Hippocampal formation (tissue), 2 donors: ENCODE results near the gene CPNE4.
A peak's percentile ranks its signal among the peaks of the same experiment; 100 is the strongest.

Experiments used
- DNase-seq, 2 donors: peaks; one replicate each; lab custom pipeline; 2025; lab: John Stamatoyannopoulos, UW

The CPNE4 gene

DNA sequence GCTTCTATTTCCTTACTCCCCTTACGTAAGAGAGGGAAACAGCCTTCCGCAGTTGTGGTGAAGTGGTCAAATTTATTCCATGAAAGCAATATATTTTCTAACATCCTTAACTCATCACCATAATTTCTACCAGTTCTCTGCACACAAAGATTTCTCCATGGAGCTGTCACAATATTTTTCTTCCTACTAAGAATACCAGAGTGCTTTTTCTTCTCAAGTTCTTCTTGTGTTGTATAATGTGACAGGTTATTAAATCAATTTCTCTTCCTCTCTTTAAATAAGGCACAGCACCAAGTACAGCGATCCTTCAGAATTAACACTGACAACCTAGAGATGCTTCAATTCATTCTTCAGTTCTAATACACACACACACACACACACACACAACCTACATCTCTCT lies 153.0 kb downstream of the CPNE4 start:
- DNase-seq, result no peak

DNA sequence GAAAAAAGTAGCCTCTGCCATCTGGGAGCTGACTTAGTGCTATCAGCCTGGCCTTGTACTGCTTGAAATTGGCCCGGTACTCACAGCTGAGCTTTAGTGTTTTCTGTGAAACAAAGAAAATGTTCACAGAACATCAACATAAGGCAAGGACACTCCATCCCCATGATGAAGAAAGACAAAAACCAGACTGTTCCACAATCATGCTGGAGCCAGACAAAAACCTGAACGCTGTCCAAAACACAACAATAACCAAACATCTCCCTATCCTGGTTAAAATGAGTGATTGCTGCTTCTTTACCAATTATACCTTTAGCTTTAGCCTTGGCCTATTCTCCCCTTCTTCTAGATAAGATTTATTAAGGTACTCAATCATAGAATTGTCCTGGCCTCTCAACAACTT lies 153.9 kb downstream of the CPNE4 start:
- DNase-seq, result no peak

DNA sequence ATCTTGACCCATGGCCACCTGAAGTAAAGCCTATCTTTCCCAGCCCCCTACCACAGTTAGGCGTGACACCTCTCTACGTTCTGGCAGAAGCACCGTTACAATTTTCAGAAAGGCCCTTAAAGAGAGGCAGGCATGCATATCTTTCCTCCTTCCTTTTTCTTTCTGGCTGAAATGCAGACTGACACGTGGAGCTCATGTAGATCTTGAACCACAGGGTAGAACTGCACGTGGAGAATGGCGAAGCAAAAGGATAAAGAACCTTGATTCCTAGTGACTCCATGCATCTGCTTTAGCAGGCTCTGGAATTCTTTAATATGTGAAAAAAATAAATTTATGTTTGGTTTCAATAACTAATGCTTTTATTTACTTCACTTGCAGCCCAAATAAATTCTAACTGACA lies 166.6 kb downstream of the CPNE4 start:
- no peak for DNase-seq

DNA sequence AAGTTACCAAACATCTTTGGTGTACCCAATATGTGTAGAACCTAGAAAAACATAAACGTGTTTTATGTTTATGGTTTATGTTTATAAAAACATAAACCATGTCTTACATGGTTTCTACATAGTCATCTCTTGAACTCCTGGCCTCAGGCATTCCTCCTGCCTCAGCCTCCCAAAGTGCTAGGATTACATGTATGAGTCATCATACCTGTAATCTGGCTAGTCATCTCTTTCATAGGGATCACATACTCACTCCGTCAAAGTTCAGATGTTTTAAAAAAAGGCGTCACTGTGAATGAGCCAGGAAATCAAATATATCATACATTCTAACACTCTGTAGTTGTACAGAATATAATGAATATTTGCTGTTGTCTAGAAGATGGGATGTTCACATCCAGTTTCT lies 178.6 kb downstream of the CPNE4 start:
- DNase-seq, result no peak

DNA sequence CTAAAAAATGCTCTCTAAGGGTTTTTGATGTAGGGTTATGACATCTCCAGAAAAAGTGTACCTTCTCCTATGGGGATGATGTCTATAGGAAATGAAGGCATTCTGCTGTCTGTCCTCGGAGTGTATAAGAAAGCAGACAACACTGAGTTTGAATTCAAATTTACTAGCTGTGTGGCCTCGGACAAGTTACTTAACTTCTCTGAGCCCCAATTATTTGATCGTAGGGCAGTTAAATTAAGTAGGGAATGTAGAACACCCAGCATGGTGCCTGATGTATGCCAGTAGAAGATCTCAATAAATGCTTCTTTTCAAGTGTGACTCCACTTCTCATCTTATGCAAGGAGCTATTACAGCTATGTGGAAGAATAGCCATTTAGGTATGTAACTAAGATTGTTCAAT lies 184.6 kb downstream of the CPNE4 start:
- no peak for DNase-seq

DNA sequence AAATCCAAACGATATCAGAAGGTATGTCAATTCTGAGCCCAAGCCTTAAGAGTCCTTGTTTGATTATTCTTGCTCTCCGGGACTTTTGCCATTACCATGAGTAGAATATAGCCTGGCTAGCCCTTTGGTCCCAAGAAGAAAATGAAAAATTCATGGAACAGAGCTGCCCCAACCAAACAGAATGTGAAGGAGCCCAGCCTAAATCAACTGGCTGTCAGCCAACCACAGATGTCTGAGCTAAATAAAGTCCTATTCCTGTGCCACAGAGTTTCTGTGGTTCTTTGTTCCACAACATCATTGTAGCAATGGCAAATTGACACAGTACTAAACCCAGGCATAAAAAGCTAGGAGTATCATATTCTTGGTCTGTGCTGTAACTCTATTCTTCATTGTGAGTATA lies 185.2 kb downstream of the CPNE4 start:
- no peak for DNase-seq

DNA sequence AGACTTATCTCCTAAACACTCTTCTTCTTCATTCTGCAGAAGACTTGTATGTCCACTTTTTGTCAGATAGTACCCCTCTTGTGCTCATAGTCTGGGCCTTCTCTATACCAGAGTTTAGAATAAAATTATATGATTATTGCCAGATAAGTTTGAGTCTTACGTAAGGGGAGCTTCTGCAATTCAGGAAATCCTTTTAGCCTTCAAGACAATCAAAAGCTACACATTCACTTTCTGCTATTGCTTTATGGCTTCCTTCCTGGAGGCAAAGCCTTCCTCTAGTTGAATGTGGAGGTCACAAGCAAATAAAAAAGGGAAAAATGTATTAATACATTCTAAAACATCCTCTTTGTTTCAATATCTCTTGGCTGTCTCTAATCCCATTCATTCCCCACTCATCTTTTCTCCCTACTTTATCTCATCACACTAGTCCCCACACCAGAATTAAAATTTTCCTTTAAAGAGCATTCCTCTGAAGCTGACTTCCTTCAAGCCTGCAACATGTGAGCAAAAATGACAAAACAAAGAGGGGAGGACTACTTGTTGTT lies 186.8 kb downstream of the CPNE4 start:
- DNase-seq, result no peak

DNA sequence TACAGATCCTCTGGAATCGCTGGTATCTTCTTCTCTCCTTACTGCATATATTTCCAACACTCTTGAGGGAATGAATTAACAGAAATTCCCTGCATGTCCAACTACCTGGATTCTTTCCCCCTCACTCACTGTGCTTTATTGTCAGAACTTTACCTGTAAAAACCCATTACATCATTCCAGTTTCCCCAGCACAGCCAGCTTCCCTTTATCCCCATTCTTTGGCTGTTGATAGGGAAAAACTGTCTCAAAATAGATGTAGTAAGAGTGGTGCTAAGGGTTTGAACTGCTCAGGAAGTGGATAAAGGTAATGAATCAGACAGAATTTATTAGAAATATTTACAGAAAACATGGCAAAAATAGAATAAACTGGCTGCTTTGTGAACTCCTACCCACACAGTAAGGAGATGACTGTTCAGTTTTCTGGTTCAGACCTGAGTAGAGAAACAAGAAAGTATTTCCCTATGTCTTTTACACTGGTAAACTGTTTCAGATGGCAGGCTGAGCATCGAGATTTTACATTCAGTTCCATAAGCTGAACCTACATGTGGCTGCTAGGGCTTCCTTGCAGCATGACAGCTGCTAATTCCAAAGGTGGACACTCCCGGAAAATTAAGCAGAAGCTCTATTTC lies 188.4 kb downstream of the CPNE4 start:
- DNase-seq, result no peak

DNA sequence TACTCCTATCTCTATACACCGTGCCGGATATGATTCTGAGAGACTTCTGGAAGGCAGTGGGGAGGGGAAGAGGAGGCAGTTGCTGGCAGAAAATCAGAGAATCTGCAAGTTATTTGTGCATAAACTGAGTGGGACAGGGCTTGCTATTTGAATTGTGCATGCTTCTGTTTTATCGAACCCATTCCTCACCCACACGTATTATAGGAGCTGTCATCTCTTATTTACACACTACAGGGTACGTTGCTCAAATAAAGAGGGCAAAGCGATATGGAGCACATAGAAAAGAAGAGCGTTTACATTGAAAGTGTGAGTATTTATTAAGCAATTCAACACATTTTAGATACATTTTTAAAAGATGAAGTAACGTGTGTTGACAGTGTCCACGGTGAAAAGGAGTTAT lies 191.6 kb downstream of the CPNE4 start:
- no peak for DNase-seq

DNA sequence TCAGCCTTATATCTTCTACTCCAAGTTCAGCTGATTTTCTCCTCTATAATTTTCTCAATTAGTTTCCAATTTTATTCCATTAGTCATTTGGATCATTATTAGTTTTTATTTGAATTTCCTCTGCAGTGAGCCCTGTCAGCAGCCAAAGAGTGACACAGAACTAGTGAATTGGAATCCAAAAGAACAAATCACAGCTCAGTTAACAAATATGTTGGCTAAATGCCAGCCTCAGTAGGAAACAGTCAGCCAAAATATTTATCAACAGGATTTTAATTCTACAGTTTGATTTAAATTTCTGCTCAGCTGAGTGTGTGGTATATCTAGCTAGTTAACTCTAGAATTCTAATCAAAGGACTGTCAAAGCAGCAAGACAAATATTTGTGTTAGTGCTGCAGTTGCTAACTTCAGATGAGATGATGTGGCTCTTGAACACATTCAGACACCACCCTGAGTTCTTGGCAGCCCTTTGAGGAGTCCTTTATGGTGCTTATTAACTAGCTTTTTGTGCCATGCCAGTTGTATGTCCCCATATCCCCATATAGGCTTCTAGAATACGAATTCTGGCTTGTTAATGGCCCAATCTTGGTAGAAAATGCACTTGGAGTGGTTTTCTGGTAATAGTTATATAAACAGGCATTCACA lies 194.5 kb downstream of the CPNE4 start:
- DNase-seq, result no peak

DNA sequence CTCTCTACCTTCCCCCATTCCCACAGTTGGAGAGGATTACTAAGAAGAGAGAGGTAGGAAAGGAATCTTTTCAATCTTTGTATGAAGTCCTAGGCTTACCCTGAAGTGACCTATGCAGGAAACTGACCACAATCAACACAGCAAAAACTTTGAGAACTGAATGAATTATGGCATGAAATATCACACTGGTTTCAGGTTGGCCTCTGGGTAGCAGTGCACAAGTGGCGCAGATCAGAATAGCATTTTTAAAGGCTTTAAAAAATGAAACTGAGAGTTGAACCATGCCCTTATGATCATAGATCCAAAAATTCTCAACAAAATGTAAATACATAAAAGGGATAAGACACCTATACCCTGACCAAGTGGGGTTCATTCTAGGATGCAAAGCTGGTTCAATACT lies 198.9 kb downstream of the CPNE4 start:
- no peak for DNase-seq

DNA sequence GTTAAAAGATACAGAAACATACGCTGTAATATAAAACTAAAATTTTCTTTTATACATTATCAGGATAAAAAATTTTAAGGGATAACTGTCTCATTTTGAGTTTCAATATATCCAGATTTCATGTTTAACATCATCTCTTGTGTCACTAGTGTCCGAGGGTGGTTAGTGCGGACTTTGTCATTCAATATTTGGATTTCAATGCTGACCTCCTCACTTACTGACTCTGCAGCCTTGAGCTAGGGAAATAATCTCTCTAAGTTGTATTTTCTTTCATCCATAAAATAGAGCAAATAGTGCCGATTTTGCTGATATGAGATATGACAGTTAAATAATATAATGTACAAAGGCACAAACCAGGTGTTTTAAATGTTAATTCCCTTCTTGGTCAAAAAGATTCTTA lies 203.2 kb downstream of the CPNE4 start:
- DNase-seq, result no peak

DNA sequence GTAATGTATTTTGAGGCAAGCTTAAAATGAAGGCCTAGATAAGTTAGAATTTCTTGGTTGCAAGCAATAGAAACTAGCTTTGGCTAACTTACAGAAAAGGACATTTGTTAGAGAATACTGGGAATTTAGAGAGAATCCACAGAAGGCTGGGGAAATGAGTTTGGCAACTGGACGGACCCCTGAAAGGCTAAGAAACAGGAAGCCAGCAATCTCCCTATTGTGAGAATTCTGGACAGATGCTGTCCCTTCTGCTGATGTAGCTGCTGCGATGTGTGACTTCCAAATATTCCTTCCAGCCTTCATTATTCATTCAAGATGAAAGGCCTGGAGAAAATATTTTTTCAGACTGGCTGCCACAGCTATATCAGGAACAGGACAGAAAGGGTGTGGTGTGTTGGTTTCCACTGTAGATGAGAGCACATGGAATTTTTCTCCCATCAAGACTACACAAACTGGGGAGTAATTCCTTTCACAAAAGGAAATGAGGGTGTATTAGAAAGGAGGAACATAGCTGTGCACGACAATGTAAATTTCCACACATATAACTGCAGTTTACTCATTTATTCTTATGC lies 213.5 kb downstream of the CPNE4 start:
- no peak for DNase-seq

DNA sequence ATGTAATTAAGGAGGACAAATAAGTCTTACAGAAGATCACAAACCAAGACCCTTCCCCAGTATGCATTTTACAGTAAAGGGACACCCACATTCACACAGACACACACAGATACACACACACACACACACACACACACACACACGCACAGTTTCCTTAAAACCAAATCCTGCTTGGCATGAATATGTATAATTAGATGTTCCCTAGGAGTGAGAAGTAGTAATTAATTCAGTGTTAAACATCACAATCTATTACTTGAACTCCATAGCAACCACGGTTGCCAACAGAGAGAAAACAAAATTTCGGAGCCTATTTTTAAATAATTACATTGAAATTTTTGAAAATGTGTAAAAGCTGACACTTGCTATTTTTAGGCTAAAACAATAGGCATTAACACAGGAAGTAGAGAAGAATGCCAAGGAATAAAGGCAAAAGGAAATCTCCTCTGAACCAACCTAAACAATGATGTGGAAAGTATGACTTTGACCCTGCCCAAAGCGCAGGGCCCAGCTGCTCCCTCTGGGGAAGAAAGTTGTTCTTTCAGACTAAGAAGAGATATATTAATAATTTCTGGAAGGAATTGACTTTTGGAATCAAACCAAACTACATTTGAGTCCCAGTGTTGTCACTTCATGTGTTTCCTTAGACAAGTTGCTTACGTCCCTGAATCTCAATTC lies 215.3 kb downstream of the CPNE4 start:
- peak in 1 of 2 donors; percentile 9 for DNase-seq

DNA sequence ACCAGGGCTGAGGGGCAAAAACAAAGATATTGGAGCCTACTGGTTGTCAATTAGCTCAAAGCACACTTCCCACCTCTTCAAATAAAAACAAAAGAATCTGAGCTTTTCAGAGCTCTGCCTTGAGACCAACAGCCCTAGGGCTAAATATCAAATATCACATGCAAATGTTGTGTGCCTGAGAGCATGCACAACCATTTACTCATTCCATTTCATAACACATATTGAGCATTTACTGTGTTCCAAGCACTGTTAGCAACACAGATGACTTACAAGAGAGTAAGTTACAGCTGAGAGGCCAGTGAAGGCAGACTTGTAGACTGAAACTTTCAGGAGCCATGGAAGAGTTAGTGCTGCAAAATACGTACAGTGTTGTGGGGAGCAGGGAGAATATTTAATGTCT lies 222.4 kb downstream of the CPNE4 start:
- DNase-seq, result no peak

DNA sequence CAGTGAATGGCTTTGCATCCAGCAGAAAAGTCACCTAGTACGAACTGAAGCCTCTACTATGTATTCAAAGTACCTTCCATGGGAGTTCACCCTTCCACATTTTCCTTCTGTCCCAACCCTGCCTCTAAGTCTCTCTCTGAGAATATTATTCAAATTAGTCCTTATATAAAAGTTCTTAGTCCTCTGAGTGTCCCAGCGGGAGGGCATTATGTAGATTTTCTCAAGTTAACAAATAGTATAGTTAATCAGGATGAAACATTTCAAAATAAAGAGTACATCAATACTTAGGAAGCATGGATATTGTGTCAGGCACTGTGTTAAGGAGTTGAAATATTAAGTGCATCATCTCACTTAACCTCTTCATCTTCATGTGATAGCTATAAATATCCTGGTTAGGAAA lies 223.3 kb downstream of the CPNE4 start:
- no peak for DNase-seq

DNA sequence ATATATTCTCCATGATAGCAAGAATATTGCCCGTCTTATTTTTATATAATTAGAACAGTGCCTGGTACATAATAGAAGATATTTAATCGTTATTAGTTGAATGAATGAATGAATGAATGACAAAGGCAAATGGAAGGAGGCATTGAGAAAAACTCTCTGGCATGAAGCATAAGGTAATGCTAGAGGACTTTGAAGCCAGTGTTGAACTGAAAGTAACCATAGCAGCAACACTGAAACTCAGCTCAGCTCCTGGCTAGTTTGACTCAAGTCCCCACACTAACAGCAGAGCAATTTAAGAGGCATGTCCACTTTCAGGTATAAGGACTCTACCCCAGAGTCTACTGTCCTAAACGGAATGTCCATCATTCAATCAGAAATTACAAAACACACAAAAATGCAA lies 227.0 kb downstream of the CPNE4 start:
- no peak for DNase-seq

DNA sequence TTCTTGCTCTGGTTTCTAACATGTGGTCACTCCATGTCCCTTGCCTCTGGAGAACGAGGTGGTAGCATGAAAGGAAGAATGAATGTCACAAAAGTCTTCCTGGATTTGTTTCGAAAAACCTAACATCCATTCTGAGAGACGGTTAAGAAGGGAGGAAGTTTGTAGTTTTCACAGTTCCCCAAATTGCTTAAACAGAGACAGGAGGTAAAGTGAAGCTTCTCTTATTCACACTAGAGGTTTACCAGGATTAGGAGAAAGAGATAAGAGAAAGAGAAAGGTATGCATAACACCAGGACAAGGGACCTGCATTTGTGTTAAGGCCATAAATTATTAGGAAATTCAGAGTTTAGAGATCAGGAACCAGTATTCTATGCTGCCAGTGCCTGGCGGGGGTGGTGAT lies 228.1 kb downstream of the CPNE4 start:
- DNase-seq, result no peak

DNA sequence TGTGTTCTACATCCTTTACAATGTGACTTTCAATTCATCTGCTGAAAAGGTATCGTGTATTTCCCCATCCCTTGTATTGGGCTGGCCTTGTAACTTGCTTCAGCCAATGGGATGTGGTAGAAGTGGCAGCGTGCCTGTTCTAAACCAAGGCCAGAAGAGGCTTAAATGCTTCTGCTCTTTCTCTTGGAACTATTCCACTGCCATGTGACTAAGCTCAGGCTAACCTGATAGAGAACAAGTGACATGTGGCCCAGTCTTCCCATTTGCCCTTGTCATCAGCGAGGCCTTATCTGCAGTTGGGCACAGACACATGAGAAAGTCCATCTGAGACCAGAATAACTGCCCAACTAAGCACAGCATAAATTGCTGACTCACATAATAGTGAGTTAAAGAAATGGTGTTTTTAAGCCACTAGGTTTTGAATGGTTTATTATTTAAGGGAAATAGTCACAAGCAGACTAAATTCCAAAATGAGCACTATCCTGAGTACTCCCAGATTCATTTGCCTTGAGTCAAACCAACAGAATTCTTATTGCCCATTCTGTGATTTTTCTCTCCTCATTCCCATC lies 230.2 kb downstream of the CPNE4 start:
- DNase-seq, result no peak

DNA sequence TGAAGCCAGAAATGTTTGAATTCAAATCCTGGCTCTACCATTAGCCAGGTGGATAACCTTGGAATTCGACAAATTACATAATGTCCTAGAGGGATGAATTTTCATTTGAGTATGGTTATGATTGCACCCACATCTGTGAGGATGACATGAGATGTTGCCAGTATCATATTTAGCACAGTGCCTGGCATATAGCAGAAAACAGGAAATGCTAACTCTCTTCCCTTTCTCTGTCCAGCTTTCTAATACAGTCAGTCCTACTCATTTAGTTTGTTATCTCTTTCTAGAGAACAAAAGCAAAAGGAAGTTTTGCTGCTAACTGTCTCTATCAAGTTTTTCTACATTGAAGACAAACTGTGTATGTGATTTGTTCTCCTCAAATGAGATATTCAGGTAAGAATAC lies 231.7 kb downstream of the CPNE4 start:
- no peak for DNase-seq

DNA sequence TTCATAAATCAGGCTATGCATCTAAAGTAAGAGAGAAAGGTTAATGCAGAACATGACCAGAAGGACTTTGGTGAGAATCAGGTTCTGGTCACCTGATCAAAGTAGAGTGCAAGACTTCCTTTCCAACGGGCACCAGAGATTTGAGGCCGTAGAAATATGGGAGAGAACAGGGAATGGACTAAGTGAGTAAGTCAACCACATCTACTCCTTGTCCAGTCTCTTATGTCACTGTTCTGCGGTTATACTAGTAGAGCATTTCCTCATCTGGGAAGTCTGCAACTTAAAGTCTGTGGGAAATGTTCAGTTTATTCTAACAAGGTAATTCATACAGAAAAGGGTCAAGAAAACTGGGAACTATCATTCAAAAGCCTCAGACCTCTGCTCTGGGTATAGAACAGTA lies 232.8 kb downstream of the CPNE4 start:
- no peak for DNase-seq

DNA sequence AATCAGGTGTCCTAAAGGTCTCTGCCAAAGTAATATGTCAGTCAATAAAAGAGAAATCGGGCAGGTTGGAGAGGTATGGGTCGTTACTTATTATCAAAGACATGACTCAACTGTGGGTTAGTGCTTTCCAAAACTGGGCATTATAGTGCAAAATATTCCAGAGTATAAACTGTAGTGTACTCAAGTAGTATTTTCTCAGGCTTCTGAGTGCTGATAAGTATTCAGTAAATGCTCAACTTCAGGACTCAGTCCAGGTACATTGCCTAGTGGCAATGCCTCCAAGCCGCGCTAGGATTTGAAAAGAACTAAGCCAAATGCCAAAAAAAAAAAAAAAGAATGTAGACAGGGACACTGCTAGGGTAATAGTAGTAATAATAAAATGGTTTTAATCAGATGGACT lies 233.2 kb downstream of the CPNE4 start:
- DNase-seq, result no peak

DNA sequence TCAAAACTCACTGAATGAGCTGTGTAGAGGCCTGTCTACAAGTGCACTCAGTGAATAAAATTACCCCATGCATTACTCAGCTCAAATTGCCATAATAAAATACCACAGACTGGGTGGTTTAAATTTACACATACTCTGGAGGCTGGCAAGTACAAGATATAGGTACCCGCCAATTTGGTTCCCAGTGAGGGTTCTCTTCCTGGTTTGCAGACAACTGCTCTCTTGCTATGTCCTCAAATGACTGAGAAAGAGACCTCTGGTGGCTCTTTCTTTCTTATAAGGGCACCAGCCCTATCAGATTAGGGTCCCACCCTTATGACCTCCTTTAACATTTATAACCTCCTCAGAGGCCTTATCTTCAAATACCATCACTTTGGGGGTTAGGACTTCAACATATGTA lies 237.0 kb downstream of the CPNE4 start:
- DNase-seq, result no peak
